Stimulated activated CD4-positive, alpha-beta T cell treated with anti-CD3 and anti-CD28 coated beads, Interleukin-2, amount 100 ng/mL, for 48 hours (primary cell): ENCODE results near the gene PFN1.
"Not testable (repeated sequence)": the region's sequence is repeated elsewhere in the genome, so short reads cannot be mapped to it uniquely, and the experiment has no call there.

Experiments
- DNase-seq, 2 donors: peaks; one replicate each; pipeline ENCODE4 v3.0.0-alpha.2; 2020

Gene PFN1

DNA sequence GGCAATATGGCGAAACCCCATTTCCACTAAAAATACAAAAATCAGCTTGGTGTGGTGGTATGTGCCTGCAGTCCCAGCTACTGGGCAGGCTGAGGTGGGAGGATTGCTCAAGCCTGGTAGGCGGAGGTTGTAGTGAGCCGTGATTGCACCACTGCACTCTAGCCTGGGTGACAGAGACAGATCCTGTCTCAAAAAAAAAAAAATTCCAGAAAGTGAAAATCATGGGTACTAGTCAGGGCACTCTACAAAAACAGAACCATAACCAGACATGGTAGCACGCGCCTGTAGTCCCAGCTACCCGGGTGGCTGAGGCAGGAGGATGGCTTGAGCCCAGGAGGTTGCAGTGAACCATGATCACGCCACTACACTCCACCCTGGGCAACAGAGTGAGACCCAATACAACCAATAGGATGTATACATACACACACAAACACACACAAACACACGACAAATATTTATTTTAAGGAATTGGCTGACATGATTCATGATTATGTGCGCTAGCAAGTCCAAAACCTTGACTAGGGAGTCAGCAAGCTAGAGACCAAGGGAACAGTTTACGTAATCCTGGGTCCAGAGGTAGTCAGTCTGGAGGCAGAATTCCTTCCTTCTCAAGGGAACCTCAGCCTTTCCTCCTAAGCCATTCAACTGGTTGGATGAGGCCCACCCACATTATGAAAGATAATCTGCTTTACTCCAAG is 27.8 kb downstream of the PFN1 start:
- no peak for DNase-seq

- no peak for DNase-seq
These were observed 28.8 kb downstream of the PFN1 start for GRCh38 chr17:4919511-4920047.

- not testable (repeated sequence) for DNase-seq
These were observed 33.8 kb downstream of the PFN1 start for GRCh38 chr17:4914551-4914950.

DNA sequence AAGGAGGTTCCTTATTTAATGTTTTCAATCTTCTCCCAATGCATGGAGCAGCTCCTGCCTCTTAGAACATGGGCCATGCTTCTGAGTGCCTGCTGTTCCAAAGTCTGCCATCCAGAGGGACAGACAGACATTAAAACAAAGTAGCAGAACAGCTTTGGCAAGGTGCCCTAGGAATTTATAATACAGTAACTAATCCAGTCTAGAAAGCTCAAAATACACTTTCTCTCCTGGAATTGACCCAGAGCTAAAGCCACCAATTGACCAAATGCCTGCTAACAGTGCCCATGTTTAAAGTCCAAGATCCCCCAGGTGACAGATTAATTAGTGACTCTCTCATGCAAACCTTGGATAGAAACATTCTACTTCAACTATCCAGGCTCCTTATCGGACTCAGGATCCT is 34.3 kb downstream of the PFN1 start:
- DNase-seq, result no peak

GRCh38 chr17:4908711-4909496 is 39.4 kb downstream of the PFN1 start:
- peak; percentile 58 to 62 for DNase-seq

DNA sequence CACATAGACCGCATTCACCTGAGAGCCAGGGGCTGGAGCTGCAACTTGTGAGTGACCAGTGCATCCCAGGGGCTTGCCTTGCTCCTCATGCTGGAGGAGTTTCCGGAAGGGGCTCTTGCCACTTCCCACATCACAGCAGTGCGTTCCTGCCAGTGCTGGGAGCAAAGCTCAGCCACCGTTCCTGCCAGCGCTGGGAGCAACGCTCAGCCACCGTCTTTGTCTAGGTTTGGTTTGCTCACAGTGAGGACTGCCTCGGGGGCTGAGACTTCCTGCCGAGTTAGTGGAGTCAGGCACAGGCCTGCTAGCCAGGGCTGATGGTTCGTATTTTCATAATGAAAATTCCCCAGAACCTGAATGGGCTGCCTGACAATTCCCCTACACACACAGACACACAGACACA is 40.0 kb downstream of the PFN1 start:
- no peak for DNase-seq

DNA sequence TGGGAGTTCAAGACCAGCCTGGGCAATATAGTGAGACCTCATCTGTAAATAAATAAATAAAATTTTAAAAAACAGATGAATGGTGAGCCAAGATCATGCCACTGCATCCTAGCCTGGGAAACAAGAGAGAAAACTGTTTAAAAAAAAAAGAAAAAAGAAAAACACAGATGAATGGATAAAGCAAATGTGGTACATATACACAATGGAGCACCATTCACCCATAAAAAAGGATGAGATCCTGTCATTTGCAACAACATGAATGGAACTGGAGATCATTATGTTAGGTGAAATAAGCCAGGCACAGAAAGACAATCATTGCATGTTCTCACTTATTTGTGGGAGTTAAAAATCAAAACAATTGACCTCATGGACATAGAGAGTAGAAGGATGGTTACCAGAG is 41.7 kb downstream of the PFN1 start:
- DNase-seq, result not testable (repeated sequence)

- peak; percentile 72 to 79 for DNase-seq
These were observed 45.1 kb downstream of the PFN1 start, which contains the start of gene CHRNE for GRCh38 chr17:4903051-4903818. Gene CHRNE, minus strand, starts transcription at chr17:4903098. Its CDS starts 35 bp downstream, at chr17:4903063.

DNA sequence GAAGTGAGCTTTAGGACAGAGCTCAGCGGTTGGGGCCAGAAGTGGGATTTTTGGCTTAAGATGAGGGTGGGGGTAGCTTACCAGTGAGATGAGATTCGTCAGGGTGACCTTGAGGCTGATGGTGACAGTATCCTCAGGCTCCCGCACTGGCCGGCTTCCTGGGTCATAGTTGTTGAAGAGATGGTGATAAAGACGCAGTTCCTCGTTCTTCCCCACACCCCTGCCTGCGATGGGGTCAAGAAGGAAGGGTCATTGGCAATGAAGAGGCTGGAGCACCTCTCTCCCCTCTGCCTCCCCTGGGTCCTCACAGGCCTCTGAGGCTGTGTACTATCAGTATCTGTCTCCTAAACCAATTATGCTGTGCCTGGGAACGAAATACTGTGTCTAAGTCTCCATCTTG is 45.8 kb downstream of the PFN1 start:
- DNase-seq, result no peak

DNA sequence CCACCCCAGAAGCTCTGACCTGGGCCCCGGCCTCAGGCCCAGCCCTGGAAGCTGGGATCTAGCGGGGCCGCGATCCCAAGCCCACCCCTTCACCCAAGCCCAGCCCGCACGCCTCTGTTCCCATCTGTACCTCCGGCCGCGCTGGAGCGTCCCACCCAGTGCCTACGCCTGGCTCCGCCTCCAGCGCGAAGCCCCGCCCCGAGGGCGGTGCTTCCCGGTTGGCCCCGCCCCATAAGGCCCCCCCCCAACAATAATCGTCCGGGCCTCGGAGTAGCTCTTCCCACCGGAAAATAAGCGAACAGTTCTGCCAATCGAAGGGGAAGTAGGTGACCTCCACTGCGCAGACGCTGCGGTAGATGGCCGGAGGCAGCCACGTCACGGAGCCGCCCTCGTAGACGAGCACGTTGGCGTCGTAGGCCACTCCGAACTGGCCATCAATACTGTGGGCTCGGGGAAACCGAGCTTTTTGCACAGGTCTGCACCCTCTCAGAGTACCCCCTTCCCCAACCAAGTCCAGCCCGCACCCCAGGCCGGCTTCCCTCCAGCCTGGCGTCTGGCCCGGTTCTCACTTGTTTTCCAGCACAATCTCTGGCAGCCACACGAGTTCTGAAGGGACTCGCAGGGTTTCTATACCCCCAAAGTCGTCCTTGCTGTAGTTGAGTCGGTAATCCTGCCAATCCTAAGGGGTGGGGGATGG is 46.5 kb downstream of the PFN1 start:
- DNase-seq, result no peak

- DNase-seq, result no peak
These were observed 47.2 kb downstream of the PFN1 start for GRCh38 chr17:4901108-4901647.

- peak in 1 of 2 donors; percentile 41 for DNase-seq
These were observed 47.9 kb downstream of the PFN1 start for GRCh38 chr17:4900231-4901107.

- peak; percentile 93 to 95 for DNase-seq
These were observed 48.7 kb downstream of the PFN1 start, which contains the start of gene C17orf107 for GRCh38 chr17:4899341-4900230. Gene C17orf107, plus strand, starts transcription at chr17:4899536. Its CDS starts 227 bp downstream, at chr17:4899763.

GRCh38 chr17:4898927-4899326 is 49.4 kb downstream of the PFN1 start:
- no peak for DNase-seq

- no peak for DNase-seq
These were observed 50.0 kb downstream of the PFN1 start for GRCh38 chr17:4898351-4898750.

- DNase-seq, result no peak
These were observed 50.5 kb downstream of the PFN1 start for GRCh38 chr17:4897785-4898184.

DNA sequence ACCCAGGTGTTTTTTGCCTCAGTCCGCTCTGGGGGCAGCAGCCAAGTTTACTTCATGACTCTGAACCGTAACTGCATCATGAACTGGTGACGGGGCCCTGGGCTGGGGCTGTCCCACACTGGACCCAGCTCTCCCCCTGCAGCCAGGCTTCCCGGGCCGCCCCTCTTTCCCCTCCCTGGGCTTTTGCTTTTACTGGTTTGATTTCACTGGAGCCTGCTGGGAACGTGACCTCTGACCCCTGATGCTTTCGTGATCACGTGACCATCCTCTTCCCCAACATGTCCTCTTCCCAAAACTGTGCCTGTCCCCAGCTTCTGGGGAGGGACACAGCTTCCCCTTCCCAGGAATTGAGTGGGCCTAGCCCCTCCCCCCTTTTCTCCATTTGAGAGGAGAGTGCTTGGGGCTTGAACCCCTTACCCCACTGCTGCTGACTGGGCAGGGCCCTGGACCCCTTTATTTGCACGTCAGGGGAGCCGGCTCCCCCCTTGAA is 51.1 kb downstream of the PFN1 start:
- DNase-seq, result no peak

- no peak for DNase-seq
These were observed 51.8 kb downstream of the PFN1 start for GRCh38 chr17:4896332-4897197.
